ENCODE results near the gene SUSD4. TPM values are rescaled to one million over a fixed set of nuclear protein-coding genes. Genes with fewer than 3 reads are reported as not detected.

SUSD4 gene
- total RNA-seq, 3 donors from 2014 or later: 0.43 to 0.79 (median 0.77) TPM

DNA sequence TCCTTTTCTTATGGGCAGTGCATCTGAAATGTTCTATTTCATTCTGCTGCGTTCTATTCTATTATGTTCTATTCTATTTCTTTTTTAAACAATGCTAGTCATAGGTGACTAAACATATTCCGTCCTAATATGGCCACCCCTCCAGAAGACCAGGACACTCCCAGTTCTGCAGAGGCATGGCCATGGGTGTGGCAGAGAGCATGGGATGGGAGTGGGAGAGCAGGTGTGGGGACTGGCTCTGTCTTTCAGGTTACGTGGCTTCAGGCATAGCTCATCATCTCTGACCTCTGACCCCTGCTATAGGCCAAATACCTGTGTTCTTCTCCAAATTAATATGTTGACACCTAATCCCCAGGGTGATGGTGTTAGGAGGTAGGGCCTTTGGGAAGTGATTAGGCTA is 187.5 kb downstream of the SUSD4 start:
- H3K4me1 ChIP-seq (ENCODE audit: low read depth): no peaks in the 10 kb centered on the region
- intact Hi-C loops (cut with DNase I, micrococcal nuclease): no loop called here
- DNase-seq (no peak), ATAC-seq (no peak)
- no peak overlapping the region for H3K4me3 ChIP-seq
- TF ChIP-seq, protein P1, sequence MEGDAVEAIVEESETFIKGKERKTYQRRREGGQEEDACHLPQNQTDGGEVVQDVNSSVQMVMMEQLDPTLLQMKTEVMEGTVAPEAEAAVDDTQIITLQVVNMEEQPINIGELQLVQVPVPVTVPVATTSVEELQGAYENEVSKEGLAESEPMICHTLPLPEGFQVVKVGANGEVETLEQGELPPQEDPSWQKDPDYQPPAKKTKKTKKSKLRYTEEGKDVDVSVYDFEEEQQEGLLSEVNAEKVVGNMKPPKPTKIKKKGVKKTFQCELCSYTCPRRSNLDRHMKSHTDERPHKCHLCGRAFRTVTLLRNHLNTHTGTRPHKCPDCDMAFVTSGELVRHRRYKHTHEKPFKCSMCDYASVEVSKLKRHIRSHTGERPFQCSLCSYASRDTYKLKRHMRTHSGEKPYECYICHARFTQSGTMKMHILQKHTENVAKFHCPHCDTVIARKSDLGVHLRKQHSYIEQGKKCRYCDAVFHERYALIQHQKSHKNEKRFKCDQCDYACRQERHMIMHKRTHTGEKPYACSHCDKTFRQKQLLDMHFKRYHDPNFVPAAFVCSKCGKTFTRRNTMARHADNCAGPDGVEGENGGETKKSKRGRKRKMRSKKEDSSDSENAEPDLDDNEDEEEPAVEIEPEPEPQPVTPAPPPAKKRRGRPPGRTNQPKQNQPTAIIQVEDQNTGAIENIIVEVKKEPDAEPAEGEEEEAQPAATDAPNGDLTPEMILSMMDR (IDR thresholded peaks at IDR 0.05): no peak
- H3K9me3 ChIP-seq: no peaks in the 10 kb centered on the region
- no peaks in the 10 kb centered on the region for H3K36me3 ChIP-seq (ENCODE audit: low read depth)

DNA sequence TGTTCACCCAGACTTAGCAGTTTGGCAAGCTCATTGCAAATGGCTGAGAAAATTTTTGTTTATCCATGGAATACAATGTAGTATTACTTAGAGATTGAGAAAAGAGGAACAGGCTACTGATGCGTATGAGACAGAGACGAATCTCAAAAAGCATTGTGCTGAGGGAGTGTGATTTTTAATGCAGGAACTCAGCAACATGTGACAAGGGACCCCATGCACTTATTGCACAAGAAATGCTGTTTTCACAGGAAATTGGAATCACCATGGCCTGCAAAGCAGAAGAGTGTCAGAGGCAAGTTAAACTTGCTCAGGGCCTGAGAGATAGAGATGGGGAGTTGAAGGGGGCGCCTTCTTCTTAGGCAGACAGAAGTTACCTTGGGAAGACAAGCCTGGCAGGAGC is 188.3 kb downstream of the SUSD4 start:
- no peaks in the 10 kb centered on the region for H3K4me1 ChIP-seq (ENCODE audit: low read depth)
- H3K9me3 ChIP-seq: no peaks in the 10 kb centered on the region
- H3K4me3 ChIP-seq: no peak overlapping the region
- TF ChIP-seq, protein P1 (IDR thresholded peaks at IDR 0.05): no peak
- no peaks in the 10 kb centered on the region for H3K36me3 ChIP-seq (ENCODE audit: low read depth)
- intact Hi-C loops (cut with DNase I, micrococcal nuclease): no loop called here
- DNase-seq: peak in 1 of 3 donors; percentile 42
- peak; percentile 17 for ATAC-seq

DNA sequence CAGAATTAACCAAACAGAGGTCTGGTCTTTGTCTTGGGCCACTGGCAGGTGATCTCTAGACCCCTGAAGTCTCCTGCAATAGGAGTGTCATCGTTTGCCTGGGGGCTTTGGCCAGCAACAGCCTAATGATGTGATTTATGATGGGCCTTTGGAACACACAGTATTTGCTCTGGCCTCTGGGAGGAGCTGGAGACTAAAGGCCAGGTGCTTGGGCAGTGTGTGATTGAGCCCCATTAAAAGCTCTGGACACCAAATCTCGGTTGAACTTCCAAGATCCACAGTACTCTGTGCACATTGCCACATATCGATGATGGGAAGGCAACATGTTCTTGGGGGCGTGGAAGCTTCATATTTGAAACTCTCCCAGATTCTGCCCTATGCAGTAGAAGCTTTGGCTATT is 188.9 kb downstream of the SUSD4 start:
- Histone ChIP-seq H3K36me3 (ENCODE audit: low read depth) (no peaks in the 10 kb centered on the region), H3K4me3 (no peak overlapping the region), H3K4me1 (ENCODE audit: low read depth) (no peaks in the 10 kb centered on the region), H3K9me3 (no peaks in the 10 kb centered on the region)
- ATAC-seq: peak; percentile 11
- no peak for DNase-seq
- TF ChIP-seq, protein P1 (IDR thresholded peaks at IDR 0.05): no peak
- intact Hi-C loops (cut with DNase I, micrococcal nuclease): no loop called here

Other genes starting within 250 kb of the SUSD4 start
- 1 to 10 TPM; 2.2 to 6.9 (median 3.9) TPM for gene TLR5, start 220.9 kb downstream of the SUSD4 start, total RNA-seq
- not detected for gene CCDC185, start 29.2 kb upstream of the SUSD4 start, total RNA-seq